Mesodermal cell (in vitro differentiated cells): ENCODE measurements around the gene PPFIA4.
"Not testable (repeated sequence)": the region's sequence is repeated elsewhere in the genome, so short reads cannot be mapped to it uniquely, and the experiment has no call there.

Source experiments
- H3K27ac ChIP-seq: 2 replicates; pipeline ENCODE4 v1.7.0; 2013; ENCODE audit warnings: mild to moderate bottlenecking, low read depth, low read length, moderate library complexity; ENCODE audit not compliant: severe bottlenecking
- H3K36me3 ChIP-seq: 2 replicates; pipeline ENCODE4 v1.7.1; 2013; ENCODE audit warnings: mild to moderate bottlenecking, low read length, moderate library complexity; ENCODE audit not compliant: control insufficient read depth, insufficient read depth
- H3K4me1 ChIP-seq: one replicate; pipeline ENCODE4 v1.7.1; 2013; ENCODE audit warnings: mild to moderate bottlenecking, low read length; ENCODE audit not compliant: insufficient read depth, control insufficient read depth, poor library complexity, severe bottlenecking
- H3K4me3 ChIP-seq: 2 replicates; pipeline ENCODE4 v1.7.0; 2013; ENCODE audit warnings: low read length, control low read depth, mild to moderate bottlenecking; ENCODE audit not compliant: insufficient read depth, poor library complexity, severe bottlenecking; ENCODE audit errors: extremely low read depth
- H3K9me3 ChIP-seq: 2 replicates; pipeline ENCODE4 v1.7.1; 2013; ENCODE audit warnings: mild to moderate bottlenecking, low read length, moderate library complexity; ENCODE audit not compliant: control insufficient read depth
- WGBS, 2 experiments: methylation state at CpG; one replicate each; pipeline ENCODE4 v1.1.5; 2013; ENCODE audit warnings: missing lambda C conversion rate in 2 of 2; ENCODE audit not compliant: insufficient coverage in 2 of 2; 5-methylcytosine and 5-hydroxymethylcytosine counted together

The PPFIA4 gene

DNA sequence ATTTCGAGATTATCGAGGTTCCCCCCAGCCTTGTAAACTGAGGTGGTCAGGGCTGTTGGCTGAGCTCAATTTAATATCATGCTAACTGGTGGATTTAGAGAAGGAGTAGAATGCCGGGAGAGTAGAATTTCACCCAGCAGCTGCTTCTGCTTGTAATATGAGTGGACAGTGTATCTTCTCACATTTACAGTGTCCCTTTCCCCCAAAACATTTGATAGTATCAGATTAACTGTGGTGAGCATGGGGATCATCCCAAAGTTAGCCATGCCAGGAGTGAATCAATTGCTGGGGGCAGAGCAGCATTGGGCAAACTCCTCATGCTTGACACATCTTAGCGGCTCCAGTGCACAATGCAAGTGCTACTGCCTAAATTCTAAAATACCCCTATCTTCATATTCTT lies 9.2 kb upstream of the PPFIA4 start:
- no peaks in the 10 kb centered on the region for H3K9me3 ChIP-seq
- no peak overlapping the region for H3K27ac ChIP-seq
- no peak overlapping the region for H3K4me3 ChIP-seq
- peaks cover 97% of the 10 kb centered on the region for H3K36me3 ChIP-seq
- no CpG with 5 or more reads among the region's 4 CpGs for WGBS, 2 experiments
- H3K4me1 ChIP-seq: no peaks in the 10 kb centered on the region

- WGBS, 2 experiments: 98 to 99% methylated on average over 6 of the region's 6 CpGs
- no peaks in the 10 kb centered on the region for H3K9me3 ChIP-seq
- H3K36me3 ChIP-seq: peaks cover 97% of the 10 kb centered on the region
- H3K4me3 ChIP-seq: no peak overlapping the region
- H3K27ac ChIP-seq: no peak overlapping the region
- no peaks in the 10 kb centered on the region for H3K4me1 ChIP-seq
Measured at GRCh38 chr1:203017692-203018091, 8.6 kb upstream of the PPFIA4 start.

DNA sequence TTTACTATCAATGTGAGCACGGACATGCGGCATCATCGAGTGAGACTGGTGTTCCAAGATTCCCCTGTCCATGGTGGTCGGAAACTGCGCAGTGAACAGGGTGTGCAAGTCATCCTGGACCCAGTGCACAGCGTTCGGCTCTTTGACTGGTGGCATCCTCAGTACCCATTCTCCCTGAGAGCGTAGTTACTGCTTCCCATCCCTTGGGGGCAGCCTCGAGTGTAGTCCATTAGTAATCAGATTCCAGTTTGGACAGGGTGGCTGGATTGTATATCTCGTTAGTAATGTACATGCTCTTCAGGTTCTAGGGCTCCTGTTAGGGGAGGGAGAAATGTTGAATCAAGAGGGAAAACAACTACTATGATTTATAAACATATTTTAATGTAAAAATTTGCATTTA lies 3.4 kb upstream of the PPFIA4 start:
- not testable (repeated sequence) for H3K9me3 ChIP-seq, H3K27ac ChIP-seq, H3K4me1 ChIP-seq, H3K4me3 ChIP-seq
- H3K36me3 ChIP-seq: peaks cover 66% of the 10 kb centered on the region
- no CpG with 5 or more reads among the region's 10 CpGs for WGBS, 2 experiments

DNA sequence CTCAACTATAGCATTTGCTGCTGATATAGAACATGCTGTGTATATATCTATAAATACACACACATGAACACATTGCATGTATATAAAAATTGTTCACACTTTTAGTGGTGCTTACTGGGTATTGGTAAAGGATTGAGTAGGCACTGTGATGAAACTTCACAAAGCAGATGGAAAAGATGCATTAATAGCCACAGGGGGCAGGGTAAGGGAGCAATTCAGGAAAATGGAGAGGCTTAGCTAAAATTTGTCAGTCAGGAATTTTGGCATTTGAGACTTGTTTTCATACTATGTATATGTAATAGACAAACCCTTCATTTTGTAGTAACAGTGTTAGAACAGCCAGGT lies 633 bp upstream of the PPFIA4 start:
- H3K4me1 ChIP-seq: no peaks in the 10 kb centered on the region
- H3K9me3 ChIP-seq: peaks cover 7% of the 10 kb centered on the region
- peak overlapping the region; percentile 41 for H3K27ac ChIP-seq
- peaks cover 41% of the 10 kb centered on the region for H3K36me3 ChIP-seq
- H3K4me3 ChIP-seq: no peak overlapping the region

DNA sequence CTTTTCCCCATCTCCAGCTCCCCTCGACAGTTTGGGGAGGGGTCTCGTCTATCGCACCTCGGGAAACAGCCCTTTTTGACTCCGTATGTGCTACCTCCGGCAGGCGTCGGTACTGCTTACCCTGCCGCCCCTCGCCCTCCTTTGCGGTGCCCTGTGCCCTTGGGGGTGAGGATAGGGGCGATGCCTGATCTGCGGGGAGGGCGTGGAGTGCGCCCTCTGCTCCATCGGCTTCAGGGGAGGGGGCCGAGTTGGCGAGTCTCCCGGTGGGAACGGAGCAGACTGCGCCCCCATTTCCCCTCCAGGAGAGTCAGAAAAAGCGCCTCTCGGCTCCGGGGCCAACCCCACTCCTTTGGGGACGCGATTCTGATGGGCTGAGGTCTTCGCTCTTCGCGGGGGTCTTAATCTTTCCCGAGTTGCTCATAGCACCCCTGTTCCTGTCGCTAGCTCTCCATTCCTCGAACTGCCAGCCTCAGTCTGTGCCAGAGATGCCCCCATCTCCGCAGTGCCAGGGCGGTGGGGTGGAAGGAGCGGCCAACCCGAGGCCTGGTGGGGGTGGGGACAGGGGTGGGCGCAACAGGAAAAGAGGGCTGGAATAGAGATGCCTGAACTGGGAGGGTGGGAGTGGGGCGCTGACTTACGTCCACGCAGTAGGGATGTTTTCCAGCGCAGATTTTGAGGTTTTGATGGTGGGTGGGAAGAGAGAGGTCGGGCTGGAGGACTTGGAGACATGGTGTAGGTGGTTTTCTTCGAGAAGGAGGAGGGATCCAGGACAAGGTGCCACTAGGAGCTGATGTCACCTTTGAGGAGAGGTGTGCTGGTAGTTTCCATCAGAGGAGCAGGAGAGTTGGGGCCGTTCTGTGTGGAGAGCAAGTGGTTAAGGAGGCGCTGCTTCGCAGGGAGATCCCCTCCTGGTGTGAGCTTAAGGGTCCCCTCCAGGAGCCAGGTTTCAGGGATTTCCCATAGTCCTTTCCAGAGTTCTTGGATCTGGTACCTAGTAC lies 674 bp downstream of the PPFIA4 start:
- Histone ChIP-seq H3K4me1 (no peaks in the 10 kb centered on the region), H3K27ac (no peak overlapping the region), H3K36me3 (peaks cover 28% of the 10 kb centered on the region), H3K9me3 (peaks cover 7% of the 10 kb centered on the region), H3K4me3 (peak overlapping the region; percentile 59)
- WGBS, 2 experiments: 11 to 20% methylated on average over 33 to 38 of the region's 46 CpGs

DNA sequence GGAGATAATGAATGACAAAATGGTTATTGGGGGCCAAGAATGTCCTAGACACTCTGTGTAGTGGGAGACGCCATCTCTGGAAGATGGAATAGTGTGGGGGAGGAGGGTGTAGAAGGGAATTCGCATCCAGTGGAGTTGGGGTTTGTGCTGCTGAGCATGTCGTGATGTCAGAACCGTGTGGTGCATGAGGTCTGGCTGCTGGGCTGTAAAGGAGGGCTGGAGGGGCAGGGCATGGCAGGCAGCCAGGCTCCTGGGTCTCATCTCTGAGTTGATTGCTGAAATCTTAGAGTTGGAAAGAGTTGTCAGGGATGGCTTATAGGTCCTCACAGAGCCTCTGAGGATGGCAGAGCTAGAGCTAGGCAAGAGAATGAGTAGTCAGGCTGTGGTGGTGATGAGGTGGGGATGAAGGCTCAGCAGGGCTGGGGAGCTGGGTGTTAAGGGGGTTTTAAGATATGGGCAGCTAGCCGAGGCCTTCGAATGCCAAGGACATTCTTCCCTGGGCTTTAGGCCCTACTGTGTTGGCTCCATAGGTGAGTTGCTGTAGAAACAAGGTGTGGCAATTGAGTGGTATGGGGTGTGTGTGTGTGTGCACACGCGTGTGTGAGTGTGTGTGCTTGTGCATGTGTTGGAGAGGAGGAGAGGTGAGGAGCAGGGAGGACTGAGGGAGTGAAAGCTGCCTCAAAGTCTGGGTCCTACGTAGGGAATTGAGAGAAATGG lies 1.9 kb downstream of the PPFIA4 start:
- no peak overlapping the region for H3K27ac ChIP-seq
- H3K9me3 ChIP-seq: peaks cover 7% of the 10 kb centered on the region
- WGBS, 2 experiments: 88 to 92% methylated on average over 8 to 9 of the region's 9 CpGs
- peaks cover 21% of the 10 kb centered on the region for H3K36me3 ChIP-seq
- H3K4me1 ChIP-seq: no peaks in the 10 kb centered on the region
- H3K4me3 ChIP-seq: no peak overlapping the region

DNA sequence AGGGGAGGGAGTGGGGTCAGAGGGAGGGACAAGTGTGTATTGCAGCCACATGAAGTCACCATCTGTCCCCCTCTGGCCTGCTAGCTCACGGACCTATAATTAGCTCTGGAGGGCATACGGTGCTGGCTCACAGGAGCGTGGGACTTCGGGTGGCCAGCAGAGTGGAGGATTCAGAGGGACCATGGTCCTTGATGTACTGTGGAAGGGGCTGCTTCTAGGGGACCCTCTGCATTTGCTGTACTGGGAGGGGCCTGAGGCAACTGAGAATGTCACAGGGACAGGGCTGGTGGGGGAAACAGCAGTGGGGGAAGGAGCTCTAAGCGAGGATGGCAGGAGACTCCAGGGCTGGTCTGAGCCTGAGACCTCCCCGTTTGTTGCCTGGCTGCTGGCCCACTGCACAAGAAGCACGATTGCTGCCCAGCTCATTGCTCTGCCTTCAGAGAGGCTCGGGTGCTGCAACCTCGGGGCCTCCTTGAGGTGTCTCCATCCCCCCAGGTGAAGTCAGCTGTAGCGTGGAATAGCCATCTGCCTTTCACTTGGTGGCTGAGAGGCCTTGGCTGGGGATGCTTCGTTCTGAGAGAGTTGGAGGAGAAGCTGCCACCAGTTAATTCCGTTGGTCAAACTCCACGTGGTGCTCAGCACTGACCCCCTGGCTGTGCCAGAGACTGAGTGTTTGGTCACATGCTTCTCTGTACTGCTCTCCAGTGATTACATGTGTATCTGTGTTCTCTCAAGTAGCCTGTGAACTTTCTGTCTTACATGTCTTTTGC lies 2.7 kb downstream of the PPFIA4 start:
- Histone ChIP-seq H3K4me3 (no peak overlapping the region), H3K9me3 (peaks cover 7% of the 10 kb centered on the region), H3K36me3 (peaks cover 15% of the 10 kb centered on the region), H3K27ac (no peak overlapping the region), H3K4me1 (no peaks in the 10 kb centered on the region)
- 85% methylated on average over 12 to 13 of the region's 13 CpGs for WGBS, 2 experiments

GRCh38 chr1:203031467-203031866 lies 5.2 kb downstream of the PPFIA4 start:
- WGBS, 2 experiments: 90 to 96% methylated on average over 6 of the region's 6 CpGs
- H3K36me3 ChIP-seq: no peaks in the 10 kb centered on the region

DNA sequence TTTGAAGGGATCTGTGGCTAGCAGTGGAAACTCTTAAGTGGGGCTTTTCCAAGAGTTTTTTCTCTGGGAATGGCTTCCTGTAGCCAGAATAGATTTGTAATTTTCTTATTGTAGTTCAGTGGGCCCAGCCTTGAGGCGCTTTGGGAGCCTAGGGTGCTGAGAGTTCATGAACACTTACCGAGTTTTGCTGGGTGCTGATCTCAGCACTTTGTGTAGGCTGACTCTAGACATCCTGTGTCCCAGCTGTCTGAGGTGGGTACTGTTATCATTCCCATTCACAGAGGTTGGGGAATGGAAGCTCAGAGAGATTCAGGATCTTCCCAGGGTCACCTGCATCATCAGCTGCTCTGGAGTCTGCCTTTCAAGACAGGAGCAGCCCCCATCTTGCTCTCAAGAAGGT lies 7.0 kb downstream of the PPFIA4 start:
- WGBS, 2 experiments: 100% methylated on average over 1 of the region's 2 CpGs
- Histone ChIP-seq H3K4me3 (no peak overlapping the region), H3K9me3 (no peaks in the 10 kb centered on the region), H3K36me3 (no peaks in the 10 kb centered on the region), H3K27ac (no peak overlapping the region), H3K4me1 (peaks cover 10% of the 10 kb centered on the region)

More at GRCh38 chr1:203031467-203031866, 5.2 kb downstream of the PPFIA4 start:
- peaks cover 10% of the 10 kb centered on the region for H3K4me1 ChIP-seq
- no peak overlapping the region for H3K4me3 ChIP-seq
- H3K9me3 ChIP-seq: no peaks in the 10 kb centered on the region
- H3K27ac ChIP-seq: no peak overlapping the region

DNA sequence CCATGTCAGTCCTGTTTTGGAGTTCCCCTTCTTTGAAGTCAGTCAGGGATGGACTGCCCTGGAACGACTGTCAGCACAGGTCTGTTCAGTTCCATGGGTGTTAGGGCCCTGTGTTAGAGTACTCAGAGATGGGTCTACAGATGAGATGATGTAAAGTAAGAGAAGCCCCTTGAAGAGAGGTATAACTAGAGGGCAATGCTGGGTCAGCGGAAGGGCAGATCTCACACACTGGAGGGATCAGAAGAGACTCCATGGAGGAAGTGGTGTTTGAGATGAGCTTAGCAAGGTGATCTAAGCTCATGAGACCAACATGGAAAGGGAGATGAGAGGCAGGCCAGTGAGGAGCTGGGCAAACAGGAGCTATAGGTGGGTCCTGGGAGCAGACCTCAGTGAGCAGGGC lies 7.6 kb downstream of the PPFIA4 start:
- H3K36me3 ChIP-seq: no peaks in the 10 kb centered on the region
- H3K4me3 ChIP-seq: no peak overlapping the region
- no peaks in the 10 kb centered on the region for H3K9me3 ChIP-seq
- H3K27ac ChIP-seq: no peak overlapping the region
- WGBS, 2 experiments: 92 to 100% methylated on average over 1 to 2 of the region's 2 CpGs
- peaks cover 12% of the 10 kb centered on the region for H3K4me1 ChIP-seq
